ENCODE measurements around the gene OPRL1.

Gene OPRL1

GRCh38 chr20:64079273-64080012, 439 bp upstream of the OPRL1 start, which contains the start of gene RGS19 (continued):
- TF ChIP-seq KLF17 (tag by site-specific recombination; IDR thresholded peaks at IDR 0.05) (peak; percentile 96), RBAK (tag by site-specific recombination; IDR thresholded peaks at IDR 0.05) (no peak), BCL11B (tag by site-specific recombination; IDR thresholded peaks at IDR 0.05; ENCODE audit: low read depth) (no peak), ZNF280D (tag by site-specific recombination; IDR thresholded peaks at IDR 0.05) (no peak), INSM2 (tag by site-specific recombination; IDR thresholded peaks at IDR 0.05) (no peak), ZNF433 (tag by site-specific recombination; IDR thresholded peaks at IDR 0.05; ENCODE audit: low read depth) (no peak), ZNF341 (tag by site-specific recombination; IDR thresholded peaks at IDR 0.05; ENCODE audit: low read depth) (no peak), ZNF768 (tag by site-specific recombination; IDR thresholded peaks at IDR 0.05) (no peak), REST (tag by site-specific recombination; IDR thresholded peaks at IDR 0.05) (no peak), GLIS2 (tag by site-specific recombination; IDR thresholded peaks at IDR 0.05) (peak; percentile 81), GLI2 (tag by site-specific recombination; IDR thresholded peaks at IDR 0.05; ENCODE audit: borderline replicate concordance, low read depth) (no peak), ZSCAN23 (tag by site-specific recombination; IDR thresholded peaks at IDR 0.05) (no peak), ZNF701 (tag by site-specific recombination; IDR thresholded peaks at IDR 0.05) (no peak), ZNF37A (tag by site-specific recombination; IDR thresholded peaks at IDR 0.05) (no peak), HOXC10 (CRISPR knock-in tag; IDR thresholded peaks at IDR 0.05) (no peak), ZNF394 (tag by site-specific recombination; IDR thresholded peaks at IDR 0.05; ENCODE audit: borderline replicate concordance) (no peak), ZBTB49 (tag by site-specific recombination; IDR thresholded peaks at IDR 0.05; ENCODE audit: low read depth) (no peak), ZNF140 (tag by site-specific recombination; IDR thresholded peaks at IDR 0.05) (no peak), ZNF830 (tag by site-specific recombination; IDR thresholded peaks at IDR 0.05; ENCODE audit: low read depth) (no peak), ZNF624 (tag by site-specific recombination; IDR thresholded peaks at IDR 0.05) (no peak), ZNF423 (tag by site-specific recombination; IDR thresholded peaks at IDR 0.05) (no peak), ZNF24 (tag by site-specific recombination; IDR thresholded peaks at IDR 0.05) (no peak), TSHZ1 (tag by site-specific recombination; IDR thresholded peaks at IDR 0.05; ENCODE audit: borderline replicate concordance) (no peak)

Data from HEK293 (cell line).